Measurements from ENCODE around the gene RHBDD1. TPM values are rescaled to one million over a fixed set of nuclear protein-coding genes. Genes with fewer than 3 reads are reported as not detected.

The RHBDD1 gene
- total RNA-seq, 1 donor from 2014 or later: 29.8 TPM

- ATAC-seq: no peak
- no peak for DNase-seq
- intact Hi-C loops (cut with micrococcal nuclease): no loop called here
Observed at GRCh38 chr2:227043981-227044380, 208.1 kb downstream of the RHBDD1 start.

Other genes with a start within 250 kb of the RHBDD1 start
- gene IRS1, start 36.2 kb upstream of the RHBDD1 start, total RNA-seq: 24.1 TPM

Measured in left ventricle myocardium superior (tissue), 1 donor.